ENCODE data around the gene IER5. TPM values are rescaled to one million over a fixed set of nuclear protein-coding genes. Genes with fewer than 3 reads are reported as not detected.
A peak's percentile ranks its signal among the peaks of the same experiment; 100 is the strongest.

IER5 gene
- polyA plus RNA-seq, 2 of the 4 experiments (the other 2 are of a cell fraction): 26.8 to 40.2 TPM

GRCh38 chr1:181135815-181136737 lies 47.6 kb downstream of the IER5 start:
- Histone ChIP-seq H3K9me3 (no peaks in the 10 kb centered on the region), H3K4me1 (peaks cover 67% of the 10 kb centered on the region), H3K27ac (peak overlapping the region; percentile 92 to 98), H3K4me2 (peak overlapping the region; percentile 69), H3K4me3 (no peak overlapping the region)
- ATAC-seq: peak; percentile 31 to 40
- peak in 1 of 2 experiments; percentile 67 for DNase-seq (ENCODE audit: low read depth in 1 of 2, low spot score in 1 of 2)
- FAIRE-seq: no peak
- ChIA-PET POLR2A (interaction anchor here (0.7 to 2.2 kb wide), 12 partner anchors 9 to 114 kb away, joined by 3 to 24 read pairs (median 4); partner anchors contain the start of genes IER5 and STX6), CTCF (interaction anchor here (0.8 to 15.4 kb wide), 6 partner anchors 8 to 620 kb away, joined by 3 to 774 read pairs (median 5); partner anchors contain the start of gene IER5)
- WGBS (ENCODE audit: missing lambda C conversion rate): 67% methylated on average over 12 of the region's 12 CpGs
- TF ChIP-seq JUNB (IDR thresholded peaks at IDR 0.05) (no peak), NPAS2 (CRISPR knock-in tag; IDR thresholded peaks at IDR 0.05; ENCODE audit: borderline replicate concordance) (no peak), EP300 (IDR thresholded peaks at IDR 0.05) (no peak), EHMT2 (IDR thresholded peaks at IDR 0.05; ENCODE audit: low read depth) (no peak), MYC (IDR thresholded peaks at IDR 0.05; ENCODE audit: borderline replicate concordance, low read length) (no peak), RFX5 (IDR thresholded peaks at IDR 0.05) (no peak), JUN (IDR thresholded peaks at IDR 0.05) (no peak), KDM5A (IDR thresholded peaks at IDR 0.05) (no peak), FOSB (CRISPR knock-in tag; IDR thresholded peaks at IDR 0.05) (no peak), CBX2 (IDR thresholded peaks at IDR 0.05; ENCODE audit: borderline replicate concordance, low read depth) (no peak), CBX8 (IDR thresholded peaks at IDR 0.05) (no peak), SREBF2 (IDR thresholded peaks at IDR 0.05) (no peak), NFE2L2 (conservative IDR thresholded peaks at IDR 0.05; ENCODE audit: low read length) (no peak), RNF2 (IDR thresholded peaks at IDR 0.05; ENCODE audit: borderline replicate concordance, low read depth) (no peak), MAFK (IDR thresholded peaks at IDR 0.05; ENCODE audit: partially characterized antibody) (peak; percentile 25), RARB (CRISPR knock-in tag; IDR thresholded peaks at IDR 0.05) (no peak), FOSL2 (IDR thresholded peaks at IDR 0.05) (no peak), FOSL2 (CRISPR knock-in tag; IDR thresholded peaks at IDR 0.05) (0 out of 2 replicates have a peak, but pooled peaks have one; percentile 16)

- H3K4me3 ChIP-seq: no peak overlapping the region
- no peaks in the 10 kb centered on the region for H3K9me3 ChIP-seq
- no peak for DNase-seq (ENCODE audit: low read depth in 1 of 2, low spot score in 1 of 2)
- ChIA-PET POLR2A (interaction anchor here (1.1 to 2.2 kb wide), 5 partner anchors 26 to 48 kb away, joined by 3 to 24 read pairs (median 11); partner anchors contain the start of gene IER5), CTCF (interaction anchor here (1.2 to 15.4 kb wide), 3 partner anchors 7 to 621 kb away, joined by 3 to 774 read pairs (median 5); partner anchors contain the start of gene IER5)
- H3K4me2 ChIP-seq: peak overlapping the region; percentile 69; the same call in 2 of the 3 replicates
- no peak for ATAC-seq
- TF ChIP-seq KDM1A (IDR thresholded peaks at IDR 0.05; ENCODE audit: low read depth): no peak
- no peak for TF ChIP-seq GATA3 (IDR thresholded peaks at IDR 0.05; ENCODE audit: borderline replicate concordance)
- TF ChIP-seq, protein P1, sequence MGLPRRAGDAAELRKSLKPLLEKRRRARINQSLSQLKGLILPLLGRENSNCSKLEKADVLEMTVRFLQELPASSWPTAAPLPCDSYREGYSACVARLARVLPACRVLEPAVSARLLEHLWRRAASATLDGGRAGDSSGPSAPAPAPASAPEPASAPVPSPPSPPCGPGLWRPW (IDR thresholded peaks at IDR 0.05): no peak
- no peak for TF ChIP-seq EP300 (IDR thresholded peaks at IDR 0.05)
- TF ChIP-seq TFCP2L1 (CRISPR knock-in tag; IDR thresholded peaks at IDR 0.05): no peak
- TF ChIP-seq RCOR1 (IDR thresholded peaks at IDR 0.05; ENCODE audit: low read depth, low read length): no peak
- TF ChIP-seq CHD2 (IDR thresholded peaks at IDR 0.05; ENCODE audit: low read length, partially characterized antibody): no peak
- TF ChIP-seq PHF8 (IDR thresholded peaks at IDR 0.05; ENCODE audit: borderline replicate concordance, low read depth): no peak
- no peak for TF ChIP-seq NR3C1 (IDR thresholded peaks at IDR 0.05)
- no peak for TF ChIP-seq TP53 (CRISPR knock-in tag; IDR thresholded peaks at IDR 0.05)
- no peak for TF ChIP-seq JUN (IDR thresholded peaks at IDR 0.05)
- peaks cover 67% of the 10 kb centered on the region for H3K4me1 ChIP-seq
- FAIRE-seq: no peak
- H3K27ac ChIP-seq: peak overlapping the region; percentile 92 to 98
- 89% methylated on average over 8 of the region's 8 CpGs for whole genome bisulfite sequencing (ENCODE audit: missing lambda C conversion rate)
These were observed 48.2 kb downstream of the IER5 start for GRCh38 chr1:181136738-181137122.
